K562 (cell line): ENCODE results near the gene OSBPL3. TPM values are rescaled to one million over a fixed set of nuclear protein-coding genes. Genes with fewer than 3 reads are reported as not detected.

Experiments
- ATAC-seq: fragments of 200-7000 bp; cut with Tn5 transposase; 3 replicates; pipeline ENCODE4 v1.9.1; 2020; ENCODE audit warnings: moderate library complexity
- BruUV-seq: library from RNA; stranded (reverse); fragments of 400-500 nt; replicated peaks from 2 replicates; lab custom pipeline; 2021; lab: Mats Ljungman, UMichigan
- CTCF ChIA-PET: fragments of 300-600 bp; formaldehyde crosslinking; extraction: SDS; loops from one replicate; lab custom pipeline; 2021; ENCODE audit warnings: low intra/inter-chr PET ratio; lab: Yijun Ruan, JAX
- POLR2A ChIA-PET: fragments of 300-600, 350-650 bp; sonication (Branson Sonifier 250); formaldehyde crosslinking; extraction: SDS; loops from one replicate; lab custom pipeline; 2021; ENCODE audit warnings: antibody characterized with exemption, inconsistent platforms; lab: Yijun Ruan, JAX
- DNase-seq, 4 experiments: peaks; one replicate each; pipeline versions ENCODE4 v3.0.0 to v3.0.0-alpha.2; 2011 to 2018; ENCODE audit warnings: low spot score in 3 of 4, mixed read lengths in 3 of 4; ENCODE audit errors: extremely low read depth in 1 of 4
- FAIRE-seq: peaks from 2 replicates; lab custom pipeline; 2011; peaks lifted over from hg19 to GRCh38; lab: Jason Lieb, UNC
- H2AFZ ChIP-seq: 2 replicates; pipeline ENCODE4 v1.6.0; 2011; ENCODE audit warnings: low read depth, low read length, control low read depth, inconsistent platforms
- H3K27ac ChIP-seq: fragments of 200-600 bp; 3 replicates; pipeline ENCODE4 v1.8.0; 2011; ENCODE audit warnings: low read depth, mild to moderate bottlenecking, control low read depth, inconsistent platforms, low read length, moderate library complexity, mixed read lengths; ENCODE audit errors: extremely low read depth
- H3K27me3 ChIP-seq, 2 experiments: fragments of 300-600 bp in 1 of 2; 2 replicates in 1 of 2; 3 replicates in 1 of 2; pipeline versions ENCODE4 v1.6.0 to v1.8.0; 2011; ENCODE audit warnings: inconsistent platforms in 2 of 2, low read length in 2 of 2, mild to moderate bottlenecking in 1 of 2, mixed read lengths in 1 of 2, moderate library complexity in 1 of 2; ENCODE audit not compliant: control insufficient read depth in 2 of 2, insufficient read depth in 2 of 2
- H3K36me3 ChIP-seq: fragments of 300-600 bp; 3 replicates; pipeline ENCODE4 v1.8.0; 2011; ENCODE audit warnings: mild to moderate bottlenecking, low read length, inconsistent platforms; ENCODE audit not compliant: control insufficient read depth, insufficient read depth
- H3K4me1 ChIP-seq, 2 experiments: fragments of 200-600 bp in 1 of 2; replicated peaks in 1 of 2; 2 replicates in 1 of 2; 3 replicates in 1 of 2; pipeline versions ENCODE4 v1.5.1 to v1.8.0; 2011; ENCODE audit warnings: inconsistent platforms in 2 of 2, low read length in 2 of 2, mild to moderate bottlenecking in 1 of 2, mixed read lengths in 1 of 2, moderate library complexity in 1 of 2; ENCODE audit not compliant: control insufficient read depth in 2 of 2, insufficient read depth in 2 of 2
- H3K4me2 ChIP-seq: 2 replicates; pipeline ENCODE4 v1.6.1; 2011; ENCODE audit warnings: low read length, control low read depth, inconsistent platforms, mixed read lengths; ENCODE audit not compliant: insufficient read depth
- H3K4me3 ChIP-seq: fragments of 200-600 bp; sonication (generic), shearing (Covaris generic); 2 replicates; pipeline ENCODE4 v1.5.1; 2016; ENCODE audit warnings: control low read depth, inconsistent platforms
- H3K79me2 ChIP-seq: fragments of 200-600 bp; 3 replicates; pipeline ENCODE4 v1.8.0; 2011; ENCODE audit warnings: low read length, inconsistent platforms; ENCODE audit not compliant: control insufficient read depth, insufficient read depth
- H3K9ac ChIP-seq, 2 experiments: 2 replicates each; pipeline versions ENCODE4 v1.6.0 to v1.6.1; 2011; ENCODE audit warnings: low read depth in 2 of 2, low read length in 2 of 2, control low read depth in 1 of 2, inconsistent platforms in 1 of 2, mild to moderate bottlenecking in 1 of 2, mixed read lengths in 1 of 2; ENCODE audit not compliant: insufficient read depth in 1 of 2
- H3K9me1 ChIP-seq: one replicate; pipeline ENCODE4 v1.6.0; 2011; ENCODE audit warnings: inconsistent platforms, mild to moderate bottlenecking, low read length, moderate library complexity; ENCODE audit not compliant: control insufficient read depth, insufficient read depth
- H3K9me3 ChIP-seq: replicated peaks from 2 replicates; pipeline ENCODE4 v1.5.1; 2011; ENCODE audit warnings: low read depth, low read length, inconsistent platforms; ENCODE audit not compliant: control insufficient read depth, insufficient read depth
- H4K20me1 ChIP-seq: replicated peaks from 2 replicates; pipeline ENCODE4 v1.6.1; 2011; ENCODE audit warnings: low read length, inconsistent platforms, mixed read lengths; ENCODE audit not compliant: control insufficient read depth, insufficient read depth
- PHF8 ChIP-seq: fragments of 200-600 bp; sonication (generic); IDR thresholded peaks from 2 replicates; pipeline ENCODE4 v1.6.1; 2012; ENCODE audit warnings: mixed run types, mild to moderate bottlenecking, inconsistent platforms, low read length, moderate library complexity, borderline replicate concordance
- RBM22 ChIP-seq: fragments of 200-400 bp; formaldehyde crosslinking; IDR thresholded peaks from 2 replicates; pipeline ENCODE4 v1.6.1; 2018; ENCODE audit warnings: low read length, low read depth; ENCODE audit not compliant: poor library complexity, severe bottlenecking
- RBM25 ChIP-seq: fragments of 200-400 bp; formaldehyde crosslinking; IDR thresholded peaks from 2 replicates; pipeline ENCODE4 v1.6.1; 2018; ENCODE audit warnings: low read length, low read depth, moderate library complexity; ENCODE audit not compliant: severe bottlenecking
- RNF2 ChIP-seq: sonication (generic); IDR thresholded peaks from 2 replicates; pipeline ENCODE4 v1.6.1; 2016
- SIX5 ChIP-seq, 2 experiments: IDR thresholded peaks; 2 replicates each; pipeline ENCODE4 v1.6.1; 2011; ENCODE audit warnings: low read length in 2 of 2, borderline replicate concordance in 1 of 2, low read depth in 1 of 2, mild to moderate bottlenecking in 1 of 2, moderate library complexity in 1 of 2; ENCODE audit not compliant: insufficient read depth in 1 of 2
- STAG1 ChIP-seq: sonication (generic); formaldehyde crosslinking; IDR thresholded peaks from 2 replicates; pipeline ENCODE4 v1.5.0; 2020; ENCODE audit warnings: missing genetic modification reagents, borderline replicate concordance
- ZNF239 ChIP-seq: fragments of 250-450 bp; sonication (Bioruptor Pico); IDR thresholded peaks from 2 replicates; pipeline ENCODE4 v1.4.0; 2020; ENCODE audit warnings: mild to moderate bottlenecking
- WGBS: fragments of 100-300 bp; shearing (Covaris generic); methylation state at CpG from one replicate; pipeline ENCODE4 v1.1.6; 2016; ENCODE audit warnings: low coverage, mixed read lengths; ENCODE audit not compliant: insufficient coverage; ENCODE audit errors: missing lambda C conversion rate; 5-methylcytosine and 5-hydroxymethylcytosine counted together
- in situ Hi-C: fragments of 300-500 bp; cut with MboI; formaldehyde crosslinking; loops from 4 replicates; pipeline ENCODE4 v1.15.0; 2018; ENCODE audit warnings: inconsistent platforms, mixed read lengths
- intact Hi-C: fragments of 100-400 bp; cut with micrococcal nuclease; formaldehyde crosslinking; loops from 2 replicates; pipeline ENCODE4 v1.14.2; 2022
- polyA plus RNA-seq, 8 experiments: library from polyadenylated mRNA; depleted of rRNA in 4 of 8; stranded (reverse) in 5 of 8; unstranded in 3 of 8; fragments of >200 nt; fragmentation: Nextera tagmentation in 2 of 8; fragmentation: Illumina TruSeq in 1 of 8; extraction: Ambion mirVana in 2 of 8; extraction: Trizol in 1 of 8; gene quantifications; 2 replicates each; pipeline versions ENCODE4 v1.2.1 to v1.2.3, GENCODE V29; 2011 to 2014; ENCODE audit warnings: inconsistent platforms in 1 of 8, missing spikeins in 1 of 8
- total RNA-seq, 7 experiments: library from RNA; depleted of rRNA in 6 of 7; stranded (reverse); fragments of >200 nt in 6 of 7; fragmentation: Illumina TruSeq in 2 of 7; extraction: Trizol in 2 of 7; gene quantifications; 2 replicates each; pipeline versions ENCODE4 v1.2.1 to v1.2.3, GENCODE V29; 2011 to 2021; ENCODE audit warnings: low replicate concordance in 1 of 7

Gene OSBPL3
- total and polyA plus RNA-seq, 9 of the 15 experiments (the other 6 are each of a cell fraction or from before 2014, with no cell fraction given), result 4.8 to 37.2 (median 26.5) TPM

DNA sequence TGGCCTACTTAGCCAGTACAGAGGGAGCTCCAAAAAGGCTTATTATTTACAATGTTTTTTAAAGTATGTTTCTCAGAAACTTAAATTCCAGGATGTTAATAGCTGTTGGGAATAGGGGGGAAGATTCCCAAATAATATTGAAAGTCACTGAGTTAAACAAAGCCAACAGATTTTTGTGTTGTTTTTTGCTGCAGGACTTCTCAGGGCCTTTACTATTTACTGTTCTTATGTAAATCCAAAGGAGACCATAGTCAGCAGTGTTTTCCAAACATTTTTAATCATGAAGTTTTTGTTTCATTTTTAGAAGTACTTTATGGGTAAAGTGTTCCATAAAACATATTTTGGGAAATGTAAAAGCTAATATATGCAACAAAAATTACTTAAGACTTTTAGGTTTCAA, 122.4 kb downstream of the OSBPL3 start:
- no peak for DNase-seq
- no peak for FAIRE-seq
- Histone ChIP-seq H3K27me3 (no peaks in the 10 kb centered on the region), H3K27ac (no peak overlapping the region), H4K20me1 (no peaks in the 10 kb centered on the region), H3K4me3 (no peak overlapping the region), H3K4me1 (peaks cover 1 to 2% of the 10 kb centered on the region in 2 experiments; a peak in 3 of 5 replicates), H3K4me2 (no peak overlapping the region), H3K9ac (no peak overlapping the region), H3K79me2 (no peaks in the 10 kb centered on the region), H3K9me1 (no peaks in the 10 kb centered on the region)
- no peak for ATAC-seq
- POLR2A ChIA-PET, result no interaction called here
- intact Hi-C loops, result no loop called here
- TF ChIP-seq SIX5 (IDR thresholded peaks at IDR 0.05; ENCODE audit: borderline replicate concordance in 1 of 2, insufficient read depth in 1 of 2, low read depth in 1 of 2, low read length in 2 of 2) (no peak), RBM25 (peak; percentile 90), ZNF239 (CRISPR knock-in tag) (peak; percentile 97), PHF8 (no peak)
- TF ChIP-seq, all 486 proteins: peak for 2
- Histone ChIP-seq H3K9me3 (peaks cover 6% of the 10 kb centered on the region; the same call in 1 of the 2 replicates), H3K36me3 (peaks cover 57% of the 10 kb centered on the region), H2AFZ (no peak overlapping the region)
- in situ Hi-C loops, result no loop called here
- BruUV-seq, result no TSS peak
- CTCF ChIA-PET, result no interaction called here

DNA sequence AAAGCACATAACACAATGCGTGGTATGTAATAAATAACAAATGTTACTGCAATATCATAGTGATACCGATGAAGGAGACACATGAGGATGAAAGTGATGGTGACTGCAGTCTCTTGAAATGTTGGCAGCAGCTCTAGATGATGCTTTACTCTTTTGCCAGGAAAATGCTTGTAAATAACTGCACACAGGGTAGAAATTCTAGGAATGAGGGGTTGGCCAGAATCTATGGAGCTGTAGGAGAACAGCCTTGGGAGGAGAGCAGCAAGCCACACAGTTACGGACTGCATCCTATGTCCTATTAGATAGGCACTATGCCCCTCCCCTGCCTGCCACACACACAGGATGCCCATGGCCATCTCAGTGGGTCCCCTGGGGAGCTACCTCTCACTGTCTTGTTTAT, 125.1 kb downstream of the OSBPL3 start:
- DNase-seq (no peak), FAIRE-seq (no peak), ATAC-seq (no peak)
- WGBS, result 96% methylated on average over 3 of the region's 3 CpGs
- in situ Hi-C loops (no loop called here), intact Hi-C loops (no loop called here)
- BruUV-seq, result no TSS peak
- CTCF ChIA-PET, result no interaction called here
- Histone ChIP-seq H4K20me1 (no peaks in the 10 kb centered on the region), H3K9me1 (no peaks in the 10 kb centered on the region), H3K4me2 (no peak overlapping the region), H3K36me3 (peaks cover 54% of the 10 kb centered on the region; the same call in 2 of the 3 replicates), H3K79me2 (no peaks in the 10 kb centered on the region), H3K4me1 (no peaks in the 10 kb centered on the region; a peak in 1 of 5 replicates), H3K27me3 (no peaks in the 10 kb centered on the region), H3K4me3 (no peak overlapping the region), H2AFZ (no peak overlapping the region), H3K9me3 (no peaks in the 10 kb centered on the region), H3K9ac (no peak overlapping the region), H3K27ac (no peak overlapping the region)
- POLR2A ChIA-PET, result interaction anchor here (1.2 kb wide), 1 partner anchor 23 kb away, joined by 3 read pairs; no protein-coding TSS in a partner anchor
- no peak for TF ChIP-seq RBM22
- TF ChIP-seq RNF2, result no peak
- TF ChIP-seq STAG1 (CRISPR knock-in tag), result no peak
